ENCODE results near the gene FBXO36.

FBXO36 gene

GRCh38 chr2:229931241-229931640 is 8.9 kb downstream of the FBXO36 start:
- TF ChIP-seq POLR2AphosphoS5 (IDR thresholded peaks at IDR 0.05; ENCODE audit: low read depth, low read length): no peak
- no peak for TF ChIP-seq TAF1 (IDR thresholded peaks at IDR 0.05; ENCODE audit: borderline replicate concordance, insufficient read depth, low read length)
- no peak for TF ChIP-seq SIN3A (IDR thresholded peaks at IDR 0.05; ENCODE audit: borderline replicate concordance, insufficient read depth, low read length)
- TF ChIP-seq REST (IDR thresholded peaks at IDR 0.05; ENCODE audit: insufficient read depth in 1 of 2, low read depth in 2 of 2, low read length in 2 of 2): no peak
- no peak for TF ChIP-seq FOXP2 (optimal IDR thresholded peaks at IDR 0.05; ENCODE audit: borderline replicate concordance, extremely low read depth, extremely low read length, insufficient read depth)

- TF ChIP-seq TAF1 (IDR thresholded peaks at IDR 0.05; ENCODE audit: borderline replicate concordance, insufficient read depth, low read length): no peak
These were observed 15.2 kb downstream of the FBXO36 start for GRCh38 chr2:229937537-229937936.

- no peak for TF ChIP-seq REST (IDR thresholded peaks at IDR 0.05; ENCODE audit: insufficient read depth in 1 of 2, low read depth in 2 of 2, low read length in 2 of 2)
- TF ChIP-seq TAF1 (IDR thresholded peaks at IDR 0.05; ENCODE audit: borderline replicate concordance, insufficient read depth, low read length): no peak
- no peak for TF ChIP-seq POLR2AphosphoS5 (IDR thresholded peaks at IDR 0.05; ENCODE audit: low read depth, low read length)
- TF ChIP-seq SIN3A (IDR thresholded peaks at IDR 0.05; ENCODE audit: borderline replicate concordance, insufficient read depth, low read length): no peak
- no peak for TF ChIP-seq FOXP2 (optimal IDR thresholded peaks at IDR 0.05; ENCODE audit: borderline replicate concordance, extremely low read depth, extremely low read length, insufficient read depth)
These were observed 20.4 kb downstream of the FBXO36 start for GRCh38 chr2:229942671-229943070.

GRCh38 chr2:229943171-229943570 is 20.9 kb downstream of the FBXO36 start:
- TF ChIP-seq POLR2AphosphoS5 (IDR thresholded peaks at IDR 0.05; ENCODE audit: low read depth, low read length): no peak
- TF ChIP-seq REST (IDR thresholded peaks at IDR 0.05; ENCODE audit: insufficient read depth in 1 of 2, low read depth in 2 of 2, low read length in 2 of 2): no peak
- no peak for TF ChIP-seq SIN3A (IDR thresholded peaks at IDR 0.05; ENCODE audit: borderline replicate concordance, insufficient read depth, low read length)
- TF ChIP-seq TAF1 (IDR thresholded peaks at IDR 0.05; ENCODE audit: borderline replicate concordance, insufficient read depth, low read length): no peak
- no peak for TF ChIP-seq FOXP2 (optimal IDR thresholded peaks at IDR 0.05; ENCODE audit: borderline replicate concordance, extremely low read depth, extremely low read length, insufficient read depth)

GRCh38 chr2:229943770-229944449 is 21.6 kb downstream of the FBXO36 start:
- TF ChIP-seq FOXP2 (optimal IDR thresholded peaks at IDR 0.05; ENCODE audit: borderline replicate concordance, extremely low read depth, extremely low read length, insufficient read depth) (no peak), TAF1 (IDR thresholded peaks at IDR 0.05; ENCODE audit: borderline replicate concordance, insufficient read depth, low read length) (0 out of 2 replicates have a peak, but pooled peaks have one; percentile 31)

GRCh38 chr2:229945975-229946374 is 23.7 kb downstream of the FBXO36 start:
- TF ChIP-seq REST (IDR thresholded peaks at IDR 0.05; ENCODE audit: insufficient read depth in 1 of 2, low read depth in 2 of 2, low read length in 2 of 2): no peak
- TF ChIP-seq FOXP2 (optimal IDR thresholded peaks at IDR 0.05; ENCODE audit: borderline replicate concordance, extremely low read depth, extremely low read length, insufficient read depth): no peak
- no peak for TF ChIP-seq SIN3A (IDR thresholded peaks at IDR 0.05; ENCODE audit: borderline replicate concordance, insufficient read depth, low read length)
- TF ChIP-seq POLR2AphosphoS5 (IDR thresholded peaks at IDR 0.05; ENCODE audit: low read depth, low read length): no peak
- TF ChIP-seq TAF1 (IDR thresholded peaks at IDR 0.05; ENCODE audit: borderline replicate concordance, insufficient read depth, low read length): no peak

Data from PFSK-1 (cell line).